SK-N-MC (cell line): ENCODE measurements around the gene EFEMP2.
A peak's percentile ranks its signal among the peaks of the same experiment; 100 is the strongest.

Experiments
- DNase-seq: peaks from one replicate; pipeline ENCODE4 v3.0.0-alpha.2; 2011; ENCODE audit warnings: low read depth, low spot score
- H3K27ac ChIP-seq: fragments of 200-600 bp; sonication (generic); 2 replicates; pipeline ENCODE4 v1.5.1; 2016; ENCODE audit warnings: mixed run types
- H3K36me3 ChIP-seq: fragments of 200-600 bp; sonication (generic); 2 replicates; pipeline ENCODE4 v1.6.1; 2017; ENCODE audit warnings: antibody characterized with exemption, low read length, mixed read lengths; ENCODE audit not compliant: insufficient read depth
- H3K4me3 ChIP-seq: fragments of 200-600 bp; sonication (generic); 2 replicates; pipeline ENCODE4 v1.5.1; 2016
- H3K9ac ChIP-seq: fragments of 200-600 bp; sonication (generic); 2 replicates; pipeline ENCODE4 v1.8.0; 2017; ENCODE audit warnings: mixed run types, mixed read lengths; ENCODE audit not compliant: insufficient read length
- H3K9me3 ChIP-seq: fragments of 200-600 bp; sonication (generic); 2 replicates; pipeline ENCODE4 v1.6.1; 2017; ENCODE audit warnings: low read depth, mild to moderate bottlenecking, antibody characterized with exemption, low read length, moderate library complexity, mixed read lengths
- EZH2 ChIP-seq: fragments of 200-600 bp; sonication (generic); IDR thresholded peaks from one replicate; pipeline ENCODE4 v1.6.1; 2017; ENCODE audit warnings: antibody characterized with exemption
- FOXP2 ChIP-seq: optimal IDR thresholded peaks from 2 replicates; pipeline ENCODE3; 2011; ENCODE audit warnings: mild to moderate bottlenecking, moderate library complexity; ENCODE audit not compliant: insufficient read depth; ENCODE audit errors: extremely low read length, control extremely low read depth
- POLR2AphosphoS5 ChIP-seq: IDR thresholded peaks from 2 replicates; pipeline ENCODE4 v1.6.1; 2012; ENCODE audit warnings: mild to moderate bottlenecking, low read depth, low read length, borderline replicate concordance

EFEMP2 gene

GRCh38 chr11:65872586-65873317 lies at the start of gene EFEMP2:
Gene EFEMP2 (minus strand): TSS chr11:65872800. CDS start chr11:65872354, 446 bp downstream.
- no peak for DNase-seq
- no peaks in the 10 kb centered on the region for H3K9me3 ChIP-seq
- H3K9ac ChIP-seq = peak within 1 kb of the TSS; percentile 53
- no peaks in the 10 kb centered on the region for H3K36me3 ChIP-seq
- H3K27ac ChIP-seq = no peak within 1 kb of the TSS
- H3K4me3 ChIP-seq = peak within 1 kb of the TSS; percentile 75
- TF ChIP-seq POLR2AphosphoS5 (no peak), FOXP2 (no peak), EZH2 (no peak)

GRCh38 chr11:65921876-65922275 lies 49.3 kb upstream of the EFEMP2 start:
- H3K9ac ChIP-seq = no peak overlapping the region
- no peaks in the 10 kb centered on the region; the same call in 1 of the 2 replicates for H3K36me3 ChIP-seq
- H3K9me3 ChIP-seq = no peaks in the 10 kb centered on the region
- H3K4me3 ChIP-seq = no peak overlapping the region
- no peak for TF ChIP-seq FOXP2
- H3K27ac ChIP-seq = no peak overlapping the region
- no peak for DNase-seq

GRCh38 chr11:65921033-65921555 lies 48.5 kb upstream of the EFEMP2 start:
- H3K9me3 ChIP-seq = no peaks in the 10 kb centered on the region
- H3K27ac ChIP-seq = no peak overlapping the region
- H3K4me3 ChIP-seq = no peak overlapping the region
- DNase-seq = no peak
- H3K9ac ChIP-seq = no peak overlapping the region
- TF ChIP-seq FOXP2 (no peak), POLR2AphosphoS5 (no peak), EZH2 (no peak)
- H3K36me3 ChIP-seq = no peaks in the 10 kb centered on the region; the same call in 1 of the 2 replicates

- Histone ChIP-seq H3K27ac (no peak overlapping the region), H3K36me3 (no peaks in the 10 kb centered on the region; the same call in 1 of the 2 replicates), H3K9ac (peak overlapping the region; percentile 72), H3K4me3 (peak overlapping the region; percentile 92), H3K9me3 (no peaks in the 10 kb centered on the region)
- no peak for DNase-seq
- TF ChIP-seq FOXP2 = no peak
- no peak for TF ChIP-seq EZH2
- no peak for TF ChIP-seq POLR2AphosphoS5
These were observed 47.8 kb upstream of the EFEMP2 start for GRCh38 chr11:65920372-65920802.

- TF ChIP-seq EZH2 (no peak), FOXP2 (no peak), POLR2AphosphoS5 (no peak)
- Histone ChIP-seq H3K36me3 (no peaks in the 10 kb centered on the region; the same call in 1 of the 2 replicates), H3K27ac (no peak overlapping the region), H3K9ac (peak overlapping the region; percentile 72), H3K4me3 (peak overlapping the region; percentile 92), H3K9me3 (no peaks in the 10 kb centered on the region)
- DNase-seq = no peak
These were observed 47.2 kb upstream of the EFEMP2 start for GRCh38 chr11:65919573-65920371.

GRCh38 chr11:65919141-65919572 lies 46.6 kb upstream of the EFEMP2 start, which contains the start of gene DRAP1:
Gene DRAP1 (plus strand): TSS chr11:65919426. CDS start chr11:65919502, 76 bp downstream.
- Histone ChIP-seq H3K4me3 (peak within 1 kb of the TSS; percentile 98), H3K27ac (peak within 1 kb of the TSS; percentile 85), H3K9ac (peak within 1 kb of the TSS; percentile 97), H3K36me3 (no peaks in the 10 kb centered on the region; the same call in 1 of the 2 replicates), H3K9me3 (no peaks in the 10 kb centered on the region)
- TF ChIP-seq FOXP2 (no peak), POLR2AphosphoS5 (peak; percentile 36; the same call in 1 of the 2 replicates)
- peak; percentile 61 for DNase-seq

GRCh38 chr11:65918211-65919140 lies 45.9 kb upstream of the EFEMP2 start, which contains the start of gene C11orf68:
Gene C11orf68 (minus strand): TSS chr11:65919062. CDS start chr11:65919031, 31 bp downstream.
- Histone ChIP-seq H3K36me3 (no peaks in the 10 kb centered on the region; the same call in 1 of the 2 replicates), H3K9me3 (no peaks in the 10 kb centered on the region), H3K9ac (peak within 1 kb of the TSS; percentile 97), H3K4me3 (peak within 1 kb of the TSS; percentile 98), H3K27ac (peak within 1 kb of the TSS; percentile 85)
- TF ChIP-seq EZH2 (no peak), FOXP2 (no peak), POLR2AphosphoS5 (no peak)
- DNase-seq = no peak
